Stimulated activated CD8-positive, alpha-beta memory T cell treated with anti-CD3 and anti-CD28 coated beads, Interleukin-4, amount 100 ng/mL, for 4 hours (primary cell): ENCODE data around the gene B3GALT6.

Experiments
- DNase-seq, 2 donors: peaks; one replicate each; pipeline ENCODE4 v3.0.0-alpha.2; 2020; ENCODE audit warnings: low read depth in 2 of 2, low spot score in 1 of 2

B3GALT6 gene

DNA sequence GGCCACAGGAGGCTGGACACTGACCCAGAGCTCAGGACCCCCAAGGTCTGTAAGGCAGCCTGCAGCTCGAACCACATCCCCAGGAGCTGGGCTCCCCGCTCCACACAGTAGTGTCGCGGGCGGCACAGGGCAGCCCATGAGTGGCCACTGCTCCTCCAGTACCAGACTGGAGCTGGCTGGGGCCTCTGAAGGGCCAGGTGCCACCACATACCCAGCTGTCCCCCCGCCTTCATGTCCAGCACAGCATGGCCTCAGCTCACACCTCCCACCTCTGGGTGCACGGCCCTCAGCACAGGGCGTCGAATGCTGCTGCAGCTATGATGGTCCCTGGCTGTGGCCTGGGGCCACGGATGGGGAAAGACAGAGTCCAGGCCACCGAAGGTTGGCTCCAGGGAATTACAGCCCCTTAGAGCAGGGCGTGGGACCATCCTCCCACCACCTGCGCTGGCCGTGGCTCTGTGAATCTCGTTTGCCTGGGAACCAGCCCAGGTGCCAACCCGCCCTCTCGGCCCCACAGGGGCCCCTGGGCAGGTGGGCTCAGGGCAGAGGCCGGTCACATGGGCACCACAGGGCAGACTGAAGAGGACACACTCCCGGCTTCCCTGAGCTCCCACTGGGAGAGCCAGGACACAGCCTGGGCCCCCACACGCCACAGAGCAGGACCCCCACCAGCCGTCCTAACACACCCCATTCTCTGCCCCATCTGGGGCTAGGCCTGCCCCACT, 16.0 kb upstream of the B3GALT6 start:
- DNase-seq, result no peak

DNA sequence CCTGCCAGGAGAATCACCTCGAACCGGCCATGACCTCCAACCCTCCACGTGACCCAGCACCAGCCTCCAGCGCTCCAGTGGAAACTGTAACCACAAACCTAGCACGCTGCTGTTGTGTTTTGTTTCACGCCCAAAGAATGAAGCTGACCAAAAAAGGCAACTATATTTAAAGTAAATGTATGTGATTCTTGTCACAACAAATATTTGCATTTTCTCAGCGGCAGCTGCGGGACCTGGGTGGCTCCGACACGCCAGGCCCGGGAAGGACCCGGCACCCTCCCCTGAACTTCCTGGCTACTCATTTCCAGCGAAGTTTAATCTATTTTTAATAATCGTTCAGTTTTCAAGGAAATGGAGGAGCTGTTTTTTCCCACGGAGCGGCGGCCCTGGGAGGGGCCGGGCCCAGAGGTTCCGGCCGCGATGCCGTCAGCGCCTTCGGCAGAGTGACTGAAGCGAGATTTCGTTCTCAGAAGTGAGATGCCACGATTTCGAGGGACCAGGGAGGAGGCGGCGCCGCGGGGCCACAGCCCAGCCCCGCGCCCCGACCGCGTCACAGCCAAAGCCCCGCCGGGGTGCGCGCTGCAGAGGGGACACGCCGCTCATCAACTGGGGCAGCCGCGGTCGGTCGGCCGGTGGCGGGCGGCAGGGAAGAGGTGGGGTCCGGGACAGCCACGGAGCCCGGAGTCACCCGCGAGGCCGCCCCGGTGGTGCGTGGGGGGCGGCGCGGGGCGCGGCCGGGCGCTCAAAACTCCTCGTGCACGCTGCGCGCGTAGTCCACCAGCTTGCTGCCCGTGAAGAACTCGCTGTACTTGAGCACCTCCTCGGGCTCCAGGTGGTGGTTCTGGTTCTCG, 15.0 kb upstream of the B3GALT6 start:
- DNase-seq, result no peak

DNA sequence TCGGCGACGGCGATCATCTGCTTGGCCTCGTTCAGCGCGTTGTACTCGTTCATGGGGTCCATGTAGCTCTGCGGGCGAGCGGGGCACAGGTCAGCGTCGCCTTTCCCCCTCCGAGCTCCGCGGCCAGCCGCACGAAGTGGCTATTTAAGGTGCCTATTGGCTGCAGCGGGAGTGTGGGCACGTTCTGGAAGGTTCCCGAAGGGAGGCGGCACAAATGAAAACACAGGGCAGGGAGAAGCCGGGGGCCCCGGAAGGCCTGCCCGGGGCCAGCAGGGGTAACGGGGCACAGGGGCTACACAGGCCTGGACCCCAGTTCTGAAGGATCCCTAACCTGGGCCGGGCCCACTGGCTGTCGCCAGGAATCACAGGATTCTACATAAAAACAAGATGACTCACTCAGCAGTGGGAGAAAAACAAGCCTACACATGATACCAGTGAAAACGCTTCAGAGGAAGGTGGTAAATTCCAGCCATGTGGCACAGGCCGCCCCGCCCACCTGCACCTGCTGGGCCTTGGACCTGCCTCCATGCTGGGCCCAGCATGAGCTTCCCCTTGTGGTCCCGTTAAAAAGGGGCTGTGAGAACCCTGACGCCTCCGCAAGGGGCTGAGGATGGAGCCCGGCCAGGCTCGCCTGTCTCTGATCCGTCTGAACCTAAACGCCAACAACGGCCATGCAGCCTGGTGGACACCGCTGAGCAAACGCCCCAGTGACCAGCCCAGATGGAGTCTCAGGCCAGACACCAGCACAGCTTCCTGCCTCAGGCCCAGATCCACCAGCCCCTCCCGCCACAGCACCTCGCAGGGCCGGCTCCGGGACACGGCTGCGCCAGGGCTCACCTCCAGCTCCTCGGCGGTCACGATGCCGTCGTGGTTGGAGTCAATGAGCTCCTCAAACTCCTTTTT, 14.2 kb upstream of the B3GALT6 start:
- DNase-seq, result no peak

DNA sequence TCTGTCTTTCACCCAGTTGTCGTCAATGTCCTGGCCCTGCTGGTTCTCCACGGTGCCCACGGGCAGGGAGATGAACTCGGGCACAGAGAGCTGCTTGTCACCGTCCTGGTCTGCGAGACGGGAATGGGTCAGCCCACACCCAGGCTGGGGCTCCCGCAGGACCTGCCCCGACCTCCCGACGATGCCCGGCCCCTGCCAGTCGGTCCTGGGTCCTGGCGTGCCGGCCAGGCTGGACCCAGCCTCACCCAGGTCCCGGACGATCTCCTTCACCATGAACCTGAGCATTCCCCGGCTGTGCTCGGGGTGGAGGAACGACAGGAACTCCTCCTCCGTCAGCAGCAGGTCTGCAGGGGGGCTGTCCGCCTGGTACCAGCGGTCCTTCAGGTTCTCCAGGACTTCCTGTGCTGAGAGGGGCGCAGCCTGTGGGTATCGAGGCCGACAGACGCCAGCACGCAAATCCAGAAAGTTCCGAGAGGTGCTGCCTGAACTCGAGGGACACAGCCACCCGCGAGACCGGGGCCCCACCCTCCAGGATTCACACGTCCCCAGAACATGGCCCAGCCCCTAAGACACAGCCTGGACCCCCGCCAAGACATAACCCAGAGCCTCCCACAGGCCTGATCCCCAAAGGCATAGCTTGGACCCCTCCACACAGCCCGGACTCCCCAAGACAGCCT, 13.4 kb upstream of the B3GALT6 start:
- DNase-seq, result no peak

DNA sequence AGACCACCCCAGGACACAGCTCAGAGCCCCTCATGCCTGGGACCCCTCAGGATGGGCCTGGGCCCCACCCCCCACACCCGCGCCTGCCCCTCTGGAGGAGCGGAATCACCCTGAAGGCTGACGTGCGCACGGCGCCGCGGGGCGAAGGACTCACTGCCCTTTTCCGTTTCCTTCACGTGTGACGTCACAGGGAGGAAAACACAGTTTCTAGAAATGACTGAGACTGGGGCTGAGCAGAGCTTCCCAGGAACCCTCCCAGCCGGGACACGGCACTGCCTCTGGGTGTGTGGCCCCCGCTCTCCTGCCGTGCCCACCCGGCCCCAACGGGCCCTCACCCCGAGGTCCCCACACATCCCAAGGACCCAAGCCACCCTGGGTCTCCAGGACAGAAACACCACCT, 12.7 kb upstream of the B3GALT6 start:
- no peak for DNase-seq

DNA sequence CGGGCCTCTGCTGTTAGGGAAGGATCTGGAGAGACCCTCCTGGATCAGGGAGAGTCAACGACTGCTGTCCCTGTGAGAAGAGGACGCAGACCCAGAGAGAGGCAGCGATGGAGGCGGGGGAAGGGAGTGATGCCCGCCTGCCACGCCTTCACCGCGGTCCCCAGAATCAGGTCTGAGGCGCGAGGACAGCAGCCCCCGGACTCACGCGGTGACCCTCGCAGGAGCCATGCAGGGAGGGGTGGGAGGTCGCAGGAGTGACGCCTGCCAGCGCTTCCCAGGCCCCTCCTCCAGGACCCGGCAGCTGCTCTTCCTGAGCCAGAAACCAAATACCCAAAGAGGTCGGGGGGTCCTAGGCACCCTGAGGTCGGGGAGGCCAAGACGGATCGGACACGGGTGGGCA, 11.8 kb upstream of the B3GALT6 start:
- DNase-seq, result no peak

DNA sequence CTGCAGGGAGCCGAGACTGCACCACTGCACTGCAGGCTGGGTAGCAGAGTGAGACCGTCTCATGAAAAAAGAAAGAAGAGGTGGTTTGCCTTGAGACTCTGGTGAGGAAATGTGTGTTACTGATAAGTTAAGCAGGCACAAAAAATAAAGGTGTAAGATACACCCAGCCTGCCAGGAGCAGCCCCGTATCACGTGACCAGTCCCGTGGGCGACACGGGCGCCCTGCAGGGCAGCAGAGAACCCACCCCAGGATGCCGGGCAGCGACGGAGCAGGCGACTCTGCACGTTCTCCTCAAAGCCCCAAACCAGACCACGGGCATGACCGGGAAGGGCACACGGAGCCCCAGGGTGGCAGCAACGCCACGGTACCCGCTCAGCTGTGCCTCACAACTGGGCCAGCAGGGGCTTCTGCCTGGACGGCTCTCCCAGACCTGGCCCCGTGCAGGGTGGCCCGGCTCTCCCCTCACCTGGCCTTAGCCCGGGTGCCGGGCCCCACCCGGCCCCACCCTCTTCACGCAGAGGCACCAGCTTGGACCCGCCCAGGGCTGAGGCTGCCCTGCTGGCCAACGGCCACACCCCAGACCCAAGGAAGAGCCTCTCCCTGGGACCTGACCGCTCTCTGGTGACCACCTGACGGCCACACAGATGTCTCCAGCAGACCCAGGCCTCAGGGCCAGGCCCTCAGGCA, 10.0 kb upstream of the B3GALT6 start:
- DNase-seq, result no peak

DNA sequence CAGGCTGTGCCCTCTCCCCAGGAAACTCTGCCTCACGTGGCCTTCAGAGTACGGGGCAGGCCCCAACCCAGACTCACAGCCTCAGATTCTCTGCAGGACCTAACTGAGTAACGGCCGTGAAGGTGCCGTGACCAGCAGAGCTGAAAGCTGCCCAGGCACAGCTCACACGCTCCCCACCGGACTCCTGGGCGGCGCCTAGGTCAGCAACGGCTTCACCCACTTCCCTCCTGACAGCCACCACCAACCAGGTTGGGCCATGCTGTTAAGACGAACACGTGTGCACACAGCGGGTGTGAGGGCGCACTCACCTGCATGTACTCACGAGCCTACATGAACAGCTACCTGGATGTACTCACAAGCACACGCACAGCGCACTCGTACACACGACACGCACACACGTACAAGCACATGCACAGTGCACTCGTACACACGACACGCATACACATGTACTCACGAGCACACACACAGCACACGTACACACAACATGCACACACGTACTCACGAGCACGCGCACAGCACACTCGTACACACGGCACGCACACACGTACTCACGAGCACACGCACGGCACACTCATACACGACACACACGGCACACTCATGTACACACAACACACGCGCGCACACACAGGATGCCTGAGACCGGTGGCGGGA, 9.3 kb upstream of the B3GALT6 start:
- DNase-seq, result no peak

DNA sequence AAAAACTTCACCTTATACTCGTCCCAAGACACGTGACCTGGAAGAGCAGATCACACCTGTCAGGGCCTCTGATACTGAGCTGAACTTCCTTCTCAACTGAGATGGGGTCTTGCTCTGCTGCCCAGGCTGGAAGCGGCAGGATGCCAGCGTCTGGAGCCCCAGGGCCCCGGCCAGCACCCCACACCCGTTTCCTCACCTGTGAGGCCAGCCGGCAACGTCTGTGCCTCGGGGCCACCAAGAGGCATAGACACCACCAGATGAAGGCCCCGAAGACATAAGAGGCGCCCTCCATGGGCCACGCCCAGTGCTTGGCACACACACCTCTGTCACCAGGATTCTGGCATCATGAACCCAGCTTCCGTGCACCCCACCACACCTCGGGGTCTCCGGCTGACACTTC, 8.7 kb upstream of the B3GALT6 start:
- DNase-seq, result no peak

DNA sequence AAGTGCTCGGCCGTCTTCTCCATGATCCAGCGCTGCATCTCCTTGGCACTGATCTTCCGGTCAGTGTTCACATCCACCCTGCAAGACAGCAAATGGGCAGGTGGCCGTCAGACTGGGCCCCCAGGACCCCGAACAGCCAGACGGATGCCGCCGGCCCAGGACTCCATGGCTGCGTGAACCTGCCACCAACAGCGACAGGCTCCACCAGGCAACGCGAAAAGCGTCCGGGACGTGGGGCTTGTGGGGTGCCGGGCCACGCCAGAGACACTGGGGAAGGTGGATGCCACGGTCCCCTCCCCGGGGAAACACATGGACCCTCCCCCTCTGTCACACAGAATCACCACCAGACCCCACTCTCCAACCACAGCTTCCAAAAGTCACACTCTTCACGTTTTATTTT, 8.1 kb upstream of the B3GALT6 start:
- DNase-seq, result no peak

DNA sequence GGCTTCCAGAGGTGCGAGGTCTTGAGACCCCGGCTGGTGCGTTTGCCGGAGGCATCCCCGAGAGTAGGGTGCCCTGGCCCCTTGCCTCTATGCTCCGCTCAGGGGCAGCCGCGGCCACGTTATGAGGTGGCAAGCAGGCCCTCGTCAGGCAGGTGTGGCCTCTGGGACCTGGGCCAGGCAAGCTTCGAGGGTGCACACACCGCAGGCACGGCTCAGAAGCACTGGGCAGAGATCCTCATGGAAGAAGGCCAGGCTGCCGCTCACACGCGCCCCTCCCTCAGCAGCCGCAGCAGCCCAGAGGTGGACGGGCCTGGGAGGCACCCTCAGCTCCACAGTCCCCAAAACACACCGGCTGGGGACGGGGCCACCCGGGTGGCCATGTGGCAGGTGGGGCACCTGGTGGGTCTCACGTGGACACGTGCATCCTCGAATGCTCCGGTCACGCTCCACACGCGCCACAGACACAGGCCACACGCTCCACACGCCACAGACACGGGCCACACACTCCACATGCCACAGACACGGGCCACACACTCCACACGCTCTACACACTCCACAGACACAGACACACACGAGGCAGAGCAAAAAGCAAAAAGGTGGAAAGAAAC, 6.7 kb upstream of the B3GALT6 start:
- no peak for DNase-seq

DNA sequence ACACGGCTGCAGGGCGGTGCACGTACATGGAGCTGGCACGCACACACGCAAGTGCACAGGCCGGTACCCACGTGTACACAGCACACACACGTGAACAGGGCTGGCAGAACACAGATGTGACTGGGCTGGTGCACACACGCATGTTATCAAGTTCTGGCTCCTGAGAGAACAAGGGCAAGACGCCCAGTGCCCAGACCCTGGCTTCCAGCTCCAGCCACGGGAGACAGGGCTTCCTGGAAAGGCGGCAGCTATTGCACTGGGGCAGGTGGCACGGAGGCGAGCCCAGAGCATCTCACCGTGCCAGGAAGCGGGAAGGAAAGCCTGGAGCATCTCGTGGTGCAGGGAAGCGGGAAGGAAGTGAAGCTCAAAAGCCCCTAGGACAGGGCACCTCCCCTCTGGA, 6.1 kb upstream of the B3GALT6 start:
- DNase-seq, result no peak

DNA sequence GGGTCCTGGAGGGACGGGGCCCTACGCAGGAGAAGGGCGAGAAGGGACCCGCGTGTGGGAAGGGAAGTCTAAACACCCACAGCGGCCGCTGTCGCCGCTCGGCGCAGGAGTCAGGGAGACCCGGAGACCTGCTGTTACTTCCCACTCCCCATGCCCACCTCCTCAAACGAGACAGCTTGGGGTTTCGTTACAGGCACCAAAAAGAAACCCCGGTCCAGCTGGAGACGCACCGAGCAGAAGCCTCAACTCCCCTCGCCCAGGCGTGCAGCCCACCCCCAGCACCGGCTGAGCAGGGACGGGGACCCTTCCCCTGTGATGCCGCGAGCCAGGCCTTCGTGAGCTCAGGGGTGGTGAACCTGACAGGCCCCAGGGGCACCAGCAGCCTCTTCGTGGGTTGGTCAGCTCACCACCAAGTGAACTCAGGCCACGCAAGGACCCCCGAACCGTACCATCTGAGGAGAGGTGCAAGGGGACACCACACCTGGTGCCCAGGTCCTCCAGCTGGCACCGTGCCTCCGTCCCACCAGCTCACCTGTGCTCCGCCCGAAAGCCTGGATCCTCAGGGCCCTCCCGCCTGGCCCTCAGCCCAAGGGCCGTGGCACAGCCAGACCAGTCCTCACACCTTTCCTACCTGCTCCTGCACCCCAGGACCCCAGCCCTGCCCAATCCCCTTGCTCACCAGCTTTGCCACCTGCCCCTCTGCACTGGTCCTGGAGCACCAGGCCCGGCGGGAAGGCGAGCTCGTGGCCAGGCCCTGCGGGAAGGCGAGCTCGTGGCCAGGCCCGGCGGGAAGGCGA, 5.3 kb upstream of the B3GALT6 start:
- no peak for DNase-seq

DNA sequence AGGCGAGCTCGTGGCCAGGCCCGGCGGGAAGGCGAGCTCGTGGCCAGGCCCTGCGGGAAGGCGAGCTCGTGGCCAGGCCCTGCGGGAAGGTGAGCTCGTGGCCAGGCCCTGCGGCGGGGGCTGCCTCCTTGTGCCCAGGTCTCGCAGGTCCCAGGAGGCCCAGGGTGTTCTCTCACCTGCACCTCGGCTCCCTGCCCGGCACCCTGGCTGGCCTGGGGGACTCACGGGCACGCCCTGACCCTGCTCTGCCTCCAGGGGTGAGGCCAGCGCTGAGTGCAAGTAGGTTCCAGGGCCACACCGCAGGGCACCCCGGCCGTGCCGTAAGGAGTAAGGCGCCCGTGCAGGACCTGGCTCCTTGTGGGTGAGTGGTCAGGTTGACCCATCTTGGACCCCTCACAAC, 4.7 kb upstream of the B3GALT6 start:
- DNase-seq, result no peak

DNA sequence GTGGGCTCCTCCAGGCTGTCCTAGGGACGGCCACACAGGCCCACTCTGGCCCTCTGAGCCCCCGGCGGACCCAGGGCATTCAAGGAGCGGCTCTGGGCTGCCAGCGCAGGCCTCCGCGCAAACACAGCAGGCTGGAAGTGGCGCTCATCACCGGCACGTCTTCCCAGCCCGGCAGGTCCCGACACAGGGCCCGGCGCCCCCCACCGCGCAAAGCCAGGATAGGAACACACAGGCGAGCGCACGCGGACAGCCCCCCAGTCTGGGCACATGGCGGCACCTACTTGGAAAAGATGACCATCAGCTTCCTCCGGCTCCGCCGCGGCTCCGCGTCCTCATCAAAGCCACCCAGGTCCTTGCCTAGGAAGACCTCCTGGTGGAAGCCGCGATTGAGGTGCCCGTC, 3.9 kb upstream of the B3GALT6 start:
- DNase-seq, result no peak

DNA sequence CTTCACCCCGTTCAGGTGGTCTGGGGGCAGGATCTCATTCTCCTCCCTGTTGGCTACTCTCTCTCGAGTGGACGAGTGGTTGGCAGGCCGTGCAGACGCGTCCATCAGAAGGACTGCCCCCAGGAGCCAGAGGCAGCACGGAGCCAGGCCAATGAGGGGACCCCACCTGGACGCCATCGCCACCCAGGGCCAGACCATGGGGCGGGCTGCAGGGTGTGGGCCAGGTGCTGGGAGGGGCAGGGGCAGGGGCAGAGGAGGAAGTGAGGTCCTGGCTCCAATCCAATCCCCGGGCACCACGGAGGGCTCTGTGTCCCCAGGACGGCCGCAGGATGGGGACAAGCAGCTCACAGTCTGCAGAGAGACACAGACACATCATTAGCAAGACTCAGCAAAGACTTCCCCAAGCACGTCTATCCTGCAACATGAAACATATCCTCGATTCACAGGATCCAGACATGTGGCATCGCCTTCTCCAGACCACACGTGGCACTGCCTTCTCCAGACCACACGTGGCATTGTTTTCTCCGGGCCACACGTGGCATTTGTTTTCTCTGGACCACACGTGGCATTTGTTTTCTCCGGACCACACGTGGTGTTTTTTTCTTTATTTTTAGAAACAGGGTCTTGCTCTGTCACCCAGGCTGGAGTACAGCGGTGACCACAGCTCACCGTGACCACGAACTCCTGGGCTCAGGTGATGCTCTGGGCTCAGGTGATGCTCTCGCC, 3.3 kb upstream of the B3GALT6 start:
- DNase-seq, result no peak

DNA sequence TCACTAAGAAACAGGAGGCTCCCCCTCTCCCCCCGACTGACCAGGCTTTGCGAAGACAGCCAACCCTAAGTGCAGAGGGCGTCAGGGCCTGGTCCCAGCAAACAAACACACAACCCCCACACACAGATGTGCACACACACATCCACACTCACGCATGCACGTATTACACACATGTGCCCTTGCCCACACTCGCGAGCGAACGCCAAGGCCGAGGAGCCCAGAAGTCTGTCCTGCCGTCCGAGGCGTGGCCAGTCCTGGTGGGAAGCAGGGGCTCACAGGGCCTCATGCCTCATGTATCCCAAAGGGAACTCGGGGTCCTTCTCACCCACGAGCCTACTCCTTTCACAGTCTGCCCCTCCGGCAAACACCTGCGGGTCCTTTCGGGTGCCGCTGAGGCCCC, 2.3 kb upstream of the B3GALT6 start:
- DNase-seq, result no peak
